NOMO-1 treated with DMSO at 0.1 percent for 48 hours (cell line): Measurements from ENCODE around the gene FAM78A.

Experiments used
- DNase-seq: peaks from one replicate; lab custom pipeline; 2025; ENCODE audit not compliant: unreplicated experiment; lab: John Stamatoyannopoulos, UW

The FAM78A gene, protein sequence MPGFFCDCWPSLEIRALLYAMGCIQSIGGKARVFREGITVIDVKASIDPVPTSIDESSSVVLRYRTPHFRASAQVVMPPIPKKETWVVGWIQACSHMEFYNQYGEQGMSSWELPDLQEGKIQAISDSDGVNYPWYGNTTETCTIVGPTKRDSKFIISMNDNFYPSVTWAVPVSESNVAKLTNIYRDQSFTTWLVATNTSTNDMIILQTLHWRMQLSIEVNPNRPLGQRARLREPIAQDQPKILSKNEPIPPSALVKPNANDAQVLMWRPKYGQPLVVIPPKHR

DNA sequence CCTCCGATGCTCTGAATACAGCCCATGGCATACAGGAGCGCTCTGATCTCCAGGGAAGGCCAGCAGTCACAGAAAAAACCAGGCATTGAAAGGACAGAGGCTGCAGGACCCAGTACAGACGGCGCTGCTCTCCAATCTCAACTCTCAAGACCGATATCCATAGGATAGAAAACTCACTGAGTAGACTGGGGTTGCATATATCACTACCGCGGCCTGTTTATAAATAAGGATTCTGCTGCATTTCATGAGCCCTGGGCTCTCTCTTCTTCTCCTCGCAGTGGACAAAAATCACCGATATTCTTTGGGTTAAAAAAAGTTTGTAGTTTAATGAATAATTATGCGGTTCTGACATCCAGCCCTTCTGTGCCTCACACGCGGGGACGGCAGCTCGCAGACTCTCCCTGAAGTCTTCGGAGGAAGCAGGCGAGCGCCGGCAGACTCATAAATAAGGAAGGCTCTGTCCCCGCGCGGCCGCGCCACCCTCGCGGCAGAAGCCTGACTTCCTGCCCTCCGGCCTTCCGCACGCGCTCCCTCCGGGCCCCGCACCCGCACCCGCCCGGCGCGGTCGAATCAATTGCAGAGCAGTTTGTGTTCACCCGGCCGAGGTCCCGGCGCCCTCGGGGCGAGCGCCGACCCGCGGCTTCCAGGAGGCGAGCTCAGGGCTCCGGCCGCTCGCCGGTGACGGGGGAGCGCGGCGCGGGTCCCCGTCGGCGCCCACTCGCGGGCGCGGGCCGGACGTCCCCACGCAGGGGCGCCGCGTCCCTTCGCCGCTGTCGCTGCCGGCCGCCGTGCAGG is at the start of gene FAM78A:
Gene FAM78A (minus strand): TSS at position 417 of the 795 bp plus-strand sequence. CDS start 331 bp downstream, at position 86.
- peak; percentile 46 for DNase-seq

DNA sequence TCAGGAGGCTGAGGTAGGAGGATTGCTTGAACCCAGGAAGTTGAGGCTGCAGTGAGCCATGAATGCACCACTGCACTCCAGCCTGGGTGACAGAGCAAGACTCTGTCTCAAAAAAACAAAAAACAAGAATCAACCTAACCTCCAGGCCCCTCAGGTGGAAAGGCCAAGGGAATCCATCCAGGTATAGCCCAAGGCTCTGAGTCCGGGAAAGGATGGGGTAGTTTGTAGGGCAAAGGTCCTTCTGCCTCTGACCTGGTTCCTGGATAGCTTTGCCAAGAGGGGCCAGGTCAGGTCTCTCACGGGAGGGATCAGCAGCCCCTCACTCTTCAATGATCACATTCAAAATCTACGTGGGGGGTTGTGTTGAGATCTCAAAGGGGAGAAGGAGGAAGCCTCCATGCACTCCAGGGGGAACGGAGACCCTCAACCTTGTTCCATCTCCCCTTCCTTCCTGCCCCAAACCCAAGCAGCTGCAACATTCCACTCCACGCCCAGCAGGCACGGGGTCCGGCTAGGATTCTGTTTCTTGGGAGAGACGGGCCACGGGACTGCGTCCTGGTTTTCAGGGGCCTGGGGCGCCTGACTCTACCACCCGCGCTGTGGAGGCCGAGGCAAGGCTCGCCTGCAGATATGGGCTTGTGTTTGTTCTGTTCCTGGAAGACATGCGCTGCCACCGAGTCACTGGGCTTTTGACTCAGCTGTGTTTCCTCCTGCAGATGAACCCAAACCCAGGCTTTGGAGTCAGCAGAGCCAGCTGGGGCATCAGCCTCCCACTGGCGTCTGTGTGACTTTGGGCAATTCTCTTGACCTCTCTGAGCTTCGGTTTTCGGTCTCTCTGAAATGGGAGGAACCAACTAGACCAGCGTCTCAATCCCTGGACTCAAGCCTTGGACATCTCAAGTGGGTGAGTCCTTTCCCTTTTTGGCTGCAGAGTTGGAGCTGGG is 48.7 kb upstream of the FAM78A start:
- no peak for DNase-seq

DNA sequence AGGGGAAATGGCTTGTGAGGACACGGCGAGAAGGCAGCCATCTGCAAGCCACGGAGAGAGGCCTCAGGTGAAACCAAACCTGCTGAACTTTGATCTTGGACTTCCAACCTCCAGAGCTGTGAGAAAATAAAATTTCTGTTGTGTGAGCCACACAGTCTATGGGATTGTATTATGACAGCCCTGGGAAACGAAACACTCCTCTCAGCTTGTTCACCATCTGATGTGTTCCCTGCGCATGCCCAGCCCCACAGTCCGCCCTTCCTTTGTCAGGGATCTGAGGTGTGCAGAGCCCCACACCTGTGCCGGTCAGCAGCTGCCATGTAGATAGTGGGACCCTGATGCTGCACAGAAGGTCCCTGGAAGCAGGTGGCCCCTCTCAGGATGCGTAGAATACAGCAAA is 47.3 kb upstream of the FAM78A start:
- DNase-seq, result no peak

DNA sequence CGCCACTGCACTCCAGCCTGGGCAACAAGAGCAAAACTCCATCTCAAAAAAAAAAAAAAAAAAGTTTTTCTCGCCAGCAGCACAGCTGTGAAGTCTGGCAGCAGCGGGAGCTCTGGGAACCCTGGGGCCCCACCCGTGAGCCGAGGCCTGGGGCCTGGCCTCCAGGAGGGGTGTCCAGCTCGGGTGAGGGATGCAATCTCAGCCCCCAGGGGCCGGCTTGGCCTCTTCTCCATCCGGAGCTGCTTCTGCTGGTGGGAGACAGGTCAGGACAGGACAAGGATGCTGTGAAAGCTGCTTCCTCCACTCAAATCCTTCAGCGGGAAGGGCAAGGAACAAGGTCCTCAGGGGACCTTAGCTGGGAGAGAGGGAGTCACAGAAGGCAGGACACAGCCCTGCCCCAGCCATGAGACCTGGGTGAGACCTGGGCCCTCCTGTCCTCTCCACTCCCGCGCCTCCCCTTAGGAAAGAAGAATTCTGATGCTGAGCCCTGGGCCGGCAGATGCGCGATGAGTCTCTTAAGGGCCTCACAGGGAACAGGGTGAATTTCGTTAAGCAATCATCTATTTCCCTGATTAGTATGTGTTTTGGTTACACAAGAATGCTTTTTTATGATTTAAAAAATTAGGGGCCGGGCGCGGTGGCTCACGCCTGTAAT is 43.8 kb upstream of the FAM78A start:
- no peak for DNase-seq

DNA sequence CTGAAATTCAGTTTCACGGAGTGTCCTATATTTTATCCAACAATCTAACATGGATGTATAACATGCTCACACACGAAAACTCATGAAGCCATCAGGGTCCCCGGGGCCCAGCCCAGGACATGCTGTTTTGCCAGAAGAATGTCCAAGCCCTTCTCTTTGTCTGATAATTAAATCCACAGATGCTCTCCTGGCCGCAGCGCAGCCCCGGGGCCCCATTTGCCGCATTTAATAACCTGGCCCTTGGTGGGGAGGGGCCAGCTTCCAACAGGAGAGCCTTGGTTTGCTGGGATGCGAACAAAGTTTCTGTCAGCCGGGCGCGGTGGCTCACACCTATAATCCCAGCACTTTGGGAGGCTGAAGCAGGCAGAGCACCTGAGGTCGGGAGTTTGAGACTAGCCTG is 43.2 kb upstream of the FAM78A start:
- no peak for DNase-seq

DNA sequence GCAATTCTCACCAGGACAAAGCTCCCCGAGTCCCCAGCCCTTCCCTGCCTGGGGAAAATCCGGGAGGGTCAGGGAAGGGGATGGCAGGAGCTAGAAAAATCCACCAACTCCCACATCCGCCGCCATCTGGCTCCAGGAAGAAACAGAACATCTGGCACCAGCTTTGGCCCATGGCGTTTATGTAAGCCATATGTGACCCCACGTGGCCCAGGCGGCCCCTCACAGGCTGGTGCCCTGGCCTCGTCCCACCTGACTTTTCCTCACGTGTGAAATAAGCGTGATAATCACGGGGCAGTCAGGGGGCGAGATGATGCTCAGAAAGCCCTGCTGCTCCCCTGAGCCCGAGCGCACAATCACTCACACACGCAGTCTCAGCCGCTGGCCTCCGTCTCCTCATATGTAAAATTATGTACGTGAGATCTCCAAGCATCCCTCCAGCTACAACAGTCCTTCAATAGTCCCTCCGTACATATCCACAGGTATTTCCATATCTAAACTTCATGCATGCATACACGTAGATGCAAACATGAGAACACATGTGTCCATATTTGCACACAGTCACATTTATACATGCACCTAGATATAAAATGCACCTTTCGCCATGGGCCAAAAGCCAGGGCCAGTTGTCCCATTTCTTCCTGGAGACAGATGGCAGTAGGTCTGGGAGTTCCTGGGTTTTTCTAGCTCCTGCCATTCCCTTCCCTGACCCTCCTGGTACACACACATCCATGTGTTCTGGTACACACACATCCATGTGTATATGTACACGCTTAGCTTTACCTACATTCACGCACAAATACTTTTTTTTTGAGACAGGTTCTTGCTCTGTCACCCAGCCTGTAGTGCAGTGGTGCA is 42.1 kb upstream of the FAM78A start:
- DNase-seq, result no peak

DNA sequence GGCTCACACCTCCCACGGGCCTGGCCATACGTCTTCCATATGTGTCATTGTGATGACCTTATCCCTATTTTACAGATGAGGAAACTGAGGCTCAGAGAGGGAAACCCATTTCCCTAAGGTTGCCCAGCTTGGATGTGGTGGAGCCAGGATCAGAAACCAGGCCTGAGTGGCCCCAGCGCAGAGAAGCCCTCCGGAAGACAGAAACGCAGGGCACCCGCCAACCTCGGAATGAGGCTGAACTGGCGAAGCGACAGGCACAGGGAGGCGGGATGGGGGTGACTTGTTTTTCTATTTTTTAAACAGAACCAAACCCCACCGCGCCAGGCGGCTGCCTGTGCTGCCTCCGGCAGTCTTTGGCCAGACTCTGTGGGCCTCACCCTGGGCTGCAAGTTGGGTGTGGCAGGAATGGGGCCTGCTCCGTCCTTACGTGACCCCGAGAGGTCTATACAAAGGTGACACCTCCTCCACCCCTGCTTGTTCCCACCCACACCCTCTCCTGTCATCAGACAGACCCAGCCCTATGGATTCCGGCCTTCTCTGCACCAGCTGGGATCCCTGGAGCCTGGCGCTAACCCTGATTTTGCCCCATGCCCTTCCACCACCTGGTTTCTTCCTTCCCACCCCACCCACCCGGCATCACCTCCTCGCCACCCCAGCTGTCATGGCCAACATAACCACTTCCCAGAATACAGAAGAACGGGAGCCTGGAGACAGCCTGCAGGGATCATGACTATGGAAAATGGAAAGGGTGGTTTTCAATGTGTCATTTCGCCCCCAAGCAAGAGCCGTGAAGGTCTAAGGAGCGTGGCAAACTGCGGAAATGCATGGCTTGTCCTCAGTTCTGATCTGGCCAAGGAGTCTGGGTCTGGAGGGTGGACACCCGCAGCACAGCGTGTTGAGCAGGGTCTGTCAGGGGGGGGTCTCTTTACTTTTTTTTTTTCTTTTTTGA is 36.8 kb upstream of the FAM78A start:
- no peak for DNase-seq

DNA sequence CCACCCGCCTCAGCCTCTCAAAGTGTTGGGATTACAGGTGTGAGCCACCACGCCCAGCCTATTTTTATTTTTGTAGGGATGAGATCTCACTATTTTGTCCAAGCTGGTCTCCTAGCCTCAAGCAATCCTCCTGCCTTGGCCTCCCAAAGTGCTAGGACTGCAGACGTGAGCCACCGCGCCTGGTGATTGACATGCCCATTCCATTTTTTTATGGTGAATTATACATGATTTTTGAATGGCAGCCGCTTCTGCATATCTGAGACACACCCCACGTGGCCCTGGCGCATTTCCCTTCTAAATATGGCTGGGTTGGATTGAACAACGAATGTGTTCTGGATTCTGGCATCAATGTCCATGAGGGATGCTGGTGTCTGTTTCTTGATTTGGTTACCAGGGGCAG is 35.9 kb upstream of the FAM78A start:
- DNase-seq, result no peak

DNA sequence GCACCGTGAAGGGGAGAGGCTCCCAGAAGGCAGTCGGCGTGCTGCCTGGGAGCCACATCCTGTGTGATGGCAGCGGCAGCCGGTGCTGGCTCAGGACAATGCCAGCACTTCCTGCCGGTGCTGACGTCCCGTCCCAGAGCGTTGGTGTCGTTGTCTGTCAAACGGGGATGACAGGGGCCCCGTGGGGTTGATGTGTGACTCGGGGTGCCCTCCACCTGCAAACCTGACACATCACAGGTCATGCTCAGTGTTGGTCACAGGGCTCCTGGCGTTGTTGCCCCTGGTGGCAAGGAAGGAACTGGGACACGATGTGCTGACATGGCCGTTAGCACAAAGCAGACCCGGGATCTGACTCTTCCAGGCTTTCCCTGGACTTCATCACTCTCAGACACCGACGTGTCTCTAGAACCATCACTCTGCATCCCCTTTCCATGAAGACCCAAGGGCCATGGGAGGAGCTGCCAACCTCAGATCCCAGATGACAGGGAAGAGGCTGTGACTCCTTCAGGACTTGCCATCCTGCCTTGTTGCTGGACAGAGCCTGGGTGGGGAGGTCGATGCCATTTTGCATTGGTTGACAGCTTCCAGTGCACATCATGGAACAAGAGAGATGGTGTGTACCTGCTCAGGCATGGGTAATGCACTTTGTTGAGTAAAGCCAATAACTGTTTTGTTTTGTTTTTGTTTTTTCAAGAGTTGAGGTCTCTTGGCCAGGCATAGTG is 34.7 kb upstream of the FAM78A start:
- DNase-seq, result peak; percentile 5

DNA sequence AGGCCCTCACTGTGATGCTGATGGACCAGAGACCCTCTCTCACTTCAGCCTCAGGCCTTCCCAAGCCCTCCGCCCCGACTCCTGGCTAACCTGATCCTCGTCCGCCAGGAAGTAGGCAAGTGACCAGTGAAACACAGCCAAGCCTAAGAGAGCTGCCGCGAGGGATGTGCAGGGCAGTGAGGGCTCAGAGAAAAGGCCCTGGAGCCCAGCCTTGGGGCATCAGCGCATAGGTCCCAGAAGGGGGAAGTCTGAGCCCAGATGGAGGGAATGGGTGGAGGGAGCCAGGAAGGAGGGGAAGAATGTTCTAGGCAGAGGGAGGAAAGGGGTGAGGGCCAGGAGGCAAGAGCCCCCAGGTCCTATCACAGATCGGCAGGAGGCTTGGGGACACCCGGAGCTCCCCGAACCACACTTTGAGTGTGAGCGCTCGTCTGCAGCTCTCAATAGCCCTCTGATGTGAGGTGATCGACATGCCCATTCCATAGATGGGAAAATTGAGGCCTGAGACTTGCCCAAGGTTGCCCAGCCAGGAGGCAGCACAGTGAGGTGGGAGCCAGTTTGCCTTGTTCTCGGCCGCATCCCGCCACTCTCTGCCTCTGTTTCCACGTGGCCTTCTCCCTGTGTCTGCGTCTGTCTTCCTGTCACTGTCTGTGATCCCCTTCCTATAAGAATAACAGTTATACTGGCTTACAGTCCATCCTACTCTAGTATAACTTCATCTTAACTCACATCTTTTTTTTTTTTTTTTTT is 33.4 kb upstream of the FAM78A start:
- DNase-seq, result no peak

DNA sequence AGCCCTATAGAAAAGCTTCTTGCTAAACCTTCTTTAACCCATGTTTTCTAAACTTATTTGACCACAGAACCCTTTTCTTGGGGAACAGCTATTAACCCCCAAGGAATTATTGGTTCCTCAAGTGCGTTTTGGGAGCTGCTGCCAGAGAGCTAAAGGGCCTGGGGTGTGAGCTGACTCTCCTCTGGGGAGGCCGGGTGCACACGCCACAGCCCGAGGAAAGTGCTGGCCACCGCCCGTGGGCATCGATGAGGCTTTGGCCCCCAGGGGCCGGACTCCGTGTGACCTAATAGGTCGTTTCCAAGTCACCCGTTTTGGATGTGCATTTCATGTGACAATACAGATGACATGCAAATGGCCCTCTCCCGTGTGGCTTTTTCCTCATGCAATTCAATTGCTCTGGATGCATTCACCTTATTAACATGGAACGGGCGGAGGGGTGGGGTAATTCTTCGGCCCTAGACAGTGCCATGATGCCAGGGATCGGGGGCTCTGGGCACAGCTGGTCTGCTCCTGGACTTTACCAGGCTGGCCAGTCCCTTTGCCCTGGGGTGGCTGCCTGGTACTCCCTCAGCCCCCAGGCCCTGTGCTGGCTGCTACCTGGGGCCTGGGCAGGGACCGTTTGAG is 32.7 kb upstream of the FAM78A start:
- DNase-seq, result no peak

DNA sequence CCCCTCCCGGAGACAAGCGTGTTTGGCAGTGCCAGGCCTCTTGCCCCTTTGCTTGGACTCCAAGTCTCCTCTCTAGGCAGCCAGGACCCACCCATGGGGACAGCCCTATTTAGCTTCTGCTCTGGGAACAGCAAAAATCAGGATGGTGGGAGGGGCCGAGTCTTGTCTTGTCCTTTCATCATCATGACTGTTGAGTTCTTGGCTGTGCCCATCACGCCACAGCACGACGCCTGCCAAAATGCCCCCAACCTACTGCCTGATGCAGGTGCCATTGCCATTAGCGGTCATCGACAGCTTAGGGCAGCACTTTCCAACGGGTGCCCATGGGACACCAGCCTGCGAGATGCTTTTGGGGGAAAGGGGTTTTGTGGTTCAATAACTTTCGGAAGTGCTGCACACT is 32.1 kb upstream of the FAM78A start:
- no peak for DNase-seq

DNA sequence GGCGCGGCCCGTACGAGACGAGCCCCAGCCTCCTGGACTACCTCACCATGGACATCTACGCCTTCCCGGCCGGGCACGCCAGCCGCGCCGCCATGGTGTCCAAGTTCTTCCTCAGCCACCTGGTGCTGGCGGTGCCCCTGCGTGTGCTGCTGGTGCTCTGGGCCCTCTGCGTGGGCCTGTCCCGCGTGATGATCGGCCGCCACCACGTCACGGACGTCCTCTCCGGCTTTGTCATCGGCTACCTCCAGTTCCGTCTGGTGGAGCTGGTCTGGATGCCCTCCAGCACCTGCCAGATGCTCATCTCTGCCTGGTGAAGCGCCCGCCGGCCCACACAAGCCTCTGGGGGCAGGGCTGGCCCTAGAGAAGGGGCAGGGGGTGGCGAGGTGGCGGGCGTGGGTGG is 31.7 kb upstream of the FAM78A start:
- no peak for DNase-seq

DNA sequence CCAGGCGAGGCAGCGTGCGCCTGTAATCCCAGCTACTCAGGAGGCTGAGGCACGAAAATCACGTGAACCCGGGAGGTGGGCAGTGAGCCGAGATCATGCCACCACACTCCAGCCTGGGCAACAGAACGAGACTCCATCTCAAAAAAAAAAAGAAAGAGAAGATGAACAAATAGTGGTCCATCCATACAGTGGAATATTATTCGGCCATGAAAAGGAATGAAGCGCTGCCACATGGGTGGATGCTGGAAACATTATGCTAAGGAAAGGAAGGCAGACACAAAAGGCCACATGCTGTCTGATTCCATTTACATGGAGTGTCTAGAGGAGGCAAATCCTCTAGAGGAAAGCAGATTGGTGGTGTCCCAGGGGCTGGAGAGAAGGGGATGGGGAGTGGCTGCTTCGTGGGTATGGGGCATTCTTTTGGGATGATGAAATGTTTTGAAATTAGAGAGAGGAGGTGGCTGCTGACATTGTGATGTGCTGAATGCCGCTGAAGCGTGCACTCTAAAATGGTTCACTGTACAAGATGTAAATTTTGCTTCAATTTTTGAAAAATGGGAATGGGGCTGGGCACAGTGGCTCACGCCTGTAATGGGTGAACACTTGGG is 30.2 kb upstream of the FAM78A start:
- DNase-seq, result no peak

DNA sequence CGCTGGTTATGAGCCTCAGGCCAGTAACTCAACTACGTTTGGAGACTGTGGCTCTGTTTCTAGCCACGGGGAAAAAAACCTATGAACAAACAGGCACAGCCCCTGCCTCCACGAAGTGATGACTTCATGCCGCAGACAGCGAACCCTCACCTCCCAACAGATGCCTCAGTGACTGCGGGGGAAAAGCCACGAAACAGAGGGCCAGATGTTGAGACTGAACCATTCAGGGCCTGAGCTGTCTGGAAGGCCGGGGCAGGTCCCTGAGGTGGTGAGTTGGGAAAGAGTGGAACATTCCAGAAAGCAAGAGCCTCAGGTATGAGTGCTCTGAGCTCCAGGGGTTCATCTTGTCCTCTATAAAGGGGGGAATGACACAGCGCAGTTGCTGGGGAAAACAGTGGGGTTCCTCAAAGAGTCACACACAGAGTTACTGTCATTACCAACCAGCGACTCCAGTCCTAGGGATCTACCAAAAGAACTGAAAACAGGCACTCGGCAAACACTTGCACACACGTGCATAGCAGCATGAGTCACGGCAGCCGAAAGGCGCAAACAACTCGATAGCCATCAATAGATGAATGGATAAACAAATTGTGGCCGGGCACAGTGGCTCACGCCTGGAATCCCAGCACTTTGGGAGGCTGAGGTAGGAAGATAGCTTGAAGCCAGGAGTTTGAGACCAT is 28.5 kb upstream of the FAM78A start:
- no peak for DNase-seq
